HL-60 (cell line): ENCODE measurements around the gene SH2D3C.

Experiments used
- POLR2AphosphoS5 ChIP-seq: IDR thresholded peaks from 2 replicates; pipeline ENCODE4 v1.6.1; 2012; ENCODE audit warnings: low read depth
- SPI1 ChIP-seq: IDR thresholded peaks from 2 replicates; pipeline ENCODE4 v1.6.1; 2012; ENCODE audit warnings: low read depth, mild to moderate bottlenecking, borderline replicate concordance
- TF ChIP-seq, protein P1 (sequence below): IDR thresholded peaks from one replicate; pipeline ENCODE4 v1.5.1; 2011; ENCODE audit warnings: low read length, control low read depth, inconsistent platforms; ENCODE audit not compliant: insufficient read depth

- TF ChIP-seq, protein P1, sequence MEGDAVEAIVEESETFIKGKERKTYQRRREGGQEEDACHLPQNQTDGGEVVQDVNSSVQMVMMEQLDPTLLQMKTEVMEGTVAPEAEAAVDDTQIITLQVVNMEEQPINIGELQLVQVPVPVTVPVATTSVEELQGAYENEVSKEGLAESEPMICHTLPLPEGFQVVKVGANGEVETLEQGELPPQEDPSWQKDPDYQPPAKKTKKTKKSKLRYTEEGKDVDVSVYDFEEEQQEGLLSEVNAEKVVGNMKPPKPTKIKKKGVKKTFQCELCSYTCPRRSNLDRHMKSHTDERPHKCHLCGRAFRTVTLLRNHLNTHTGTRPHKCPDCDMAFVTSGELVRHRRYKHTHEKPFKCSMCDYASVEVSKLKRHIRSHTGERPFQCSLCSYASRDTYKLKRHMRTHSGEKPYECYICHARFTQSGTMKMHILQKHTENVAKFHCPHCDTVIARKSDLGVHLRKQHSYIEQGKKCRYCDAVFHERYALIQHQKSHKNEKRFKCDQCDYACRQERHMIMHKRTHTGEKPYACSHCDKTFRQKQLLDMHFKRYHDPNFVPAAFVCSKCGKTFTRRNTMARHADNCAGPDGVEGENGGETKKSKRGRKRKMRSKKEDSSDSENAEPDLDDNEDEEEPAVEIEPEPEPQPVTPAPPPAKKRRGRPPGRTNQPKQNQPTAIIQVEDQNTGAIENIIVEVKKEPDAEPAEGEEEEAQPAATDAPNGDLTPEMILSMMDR, result no peak
- TF ChIP-seq POLR2AphosphoS5 (peak; percentile 68), SPI1 (peak; percentile 83)
Observed at GRCh38 chr9:127776195-127776923, 2.1 kb downstream of the SH2D3C start.
